Activated T-helper 2 cell treated with anti-CD3 and anti-CD28 coated beads, Interferon-gamma antibody, Interleukin-2, Interleukin-4, amounts not matched to agents 10 μg/mL and 5 μg/mL and 100 μg/mL, durations not matched to agents 14 hours and 24 hours and 36 hours (primary cell): ENCODE measurements around the gene ZNF514. TPM values are rescaled to one million over a fixed set of nuclear protein-coding genes. Genes with fewer than 3 reads are reported as not detected.

Source experiments
- DNase-seq: peaks from one replicate; pipeline ENCODE4 v3.0.0; 2021; ENCODE audit warnings: low spot score
- H3K27ac Mint-ChIP-seq: one replicate; pipeline ENCODE4 v1.8.0; 2021; ENCODE audit warnings: mixed read lengths
- H3K27me3 Mint-ChIP-seq: one replicate; pipeline ENCODE4 v1.8.0; 2021; ENCODE audit warnings: low read depth, mixed read lengths
- H3K36me3 Mint-ChIP-seq: one replicate; pipeline ENCODE4 v1.8.0; 2021; ENCODE audit warnings: low read depth, mixed read lengths
- H3K4me1 Mint-ChIP-seq: one replicate; pipeline ENCODE4 v1.8.0; 2021; ENCODE audit warnings: low read depth, mixed read lengths
- H3K4me3 Mint-ChIP-seq: one replicate; pipeline ENCODE4 v1.8.0; 2021; ENCODE audit warnings: low read depth, mild to moderate bottlenecking, moderate library complexity, mixed read lengths
- H3K9me3 Mint-ChIP-seq: one replicate; pipeline ENCODE4 v1.8.0; 2021; ENCODE audit warnings: mixed read lengths
- intact Hi-C: fragments of 100-400 bp; cut with micrococcal nuclease; formaldehyde crosslinking; loops from one replicate; pipeline ENCODE4 v1.15.1; 2023
- total RNA-seq: library from RNA; stranded (reverse); gene quantifications from 2 replicates; pipeline ENCODE4 v1.2.3, GENCODE V29; 2022

The ZNF514 gene
- total RNA-seq, 1 donor from 2014 or later = 10.4 TPM

DNA sequence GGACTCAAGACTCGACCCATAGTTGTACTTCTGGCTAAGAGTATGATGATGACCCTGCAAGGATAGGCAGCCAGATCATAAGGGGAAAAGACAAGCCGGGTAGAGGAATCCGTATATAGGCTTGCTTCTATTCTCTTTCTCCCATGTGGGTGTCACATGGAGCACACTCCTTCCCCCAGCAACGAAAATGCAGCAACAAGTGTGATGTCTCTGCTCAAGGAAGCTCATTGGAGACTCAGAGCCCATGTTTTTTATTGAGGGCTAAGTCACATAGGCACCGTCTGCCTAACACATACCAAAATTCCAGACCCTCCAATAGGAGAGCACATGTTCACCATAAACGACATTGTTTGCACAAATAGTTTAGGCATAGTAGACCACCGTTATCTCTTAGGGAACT, 12.3 kb upstream of the ZNF514 start:
- intact Hi-C loops = no loop called here
- Mint-ChIP-seq H3K36me3 (peaks cover 10% of the 10 kb centered on the region), H3K9me3 (no peaks in the 10 kb centered on the region), H3K27me3 (no peaks in the 10 kb centered on the region), H3K4me1 (no peaks in the 10 kb centered on the region), H3K4me3 (no peak overlapping the region), H3K27ac (no peak overlapping the region)
- no peak for DNase-seq

DNA sequence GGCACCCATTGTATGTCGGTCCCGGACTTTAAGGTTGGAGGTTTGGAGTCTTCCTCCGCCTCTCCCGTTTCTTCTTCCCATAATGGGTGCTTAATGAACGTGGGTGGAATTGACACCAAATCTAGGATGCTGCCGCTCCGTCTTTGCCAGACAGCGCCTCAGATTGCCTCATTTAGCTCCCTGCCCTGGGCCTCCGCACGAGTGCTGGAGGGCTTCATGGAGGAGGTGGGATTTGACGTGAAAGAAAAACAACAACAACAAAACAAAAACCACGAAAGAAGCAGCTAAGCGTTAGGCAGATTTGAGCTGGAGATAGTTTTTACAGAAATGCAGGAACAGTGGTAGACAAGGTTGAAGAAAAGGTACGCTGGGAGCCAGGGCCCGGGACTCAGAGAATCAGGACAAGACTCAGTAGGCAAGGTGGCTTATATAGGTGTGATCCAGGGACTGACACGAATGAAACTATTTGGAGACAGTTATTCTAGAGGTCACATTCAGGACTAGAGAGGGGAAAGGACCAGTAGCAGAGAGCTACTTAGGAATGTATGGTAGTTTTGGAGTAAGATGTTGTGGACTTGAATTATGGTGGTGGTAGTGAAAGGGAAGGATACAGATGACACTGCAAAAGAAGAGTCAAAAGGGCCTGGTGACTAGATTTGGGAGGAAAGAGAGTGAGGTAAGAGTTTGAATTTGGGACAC, 6.6 kb upstream of the ZNF514 start:
- Mint-ChIP-seq H3K27ac (peak overlapping the region; percentile 93), H3K36me3 (no peaks in the 10 kb centered on the region), H3K9me3 (no peaks in the 10 kb centered on the region), H3K4me1 (peaks cover 19% of the 10 kb centered on the region), H3K27me3 (no peaks in the 10 kb centered on the region), H3K4me3 (peak overlapping the region; percentile 98)
- no peak for DNase-seq
- intact Hi-C loops = loop anchor here (5.0 kb wide), 1 partner anchor 89 kb away; no protein-coding TSS in a partner anchor

- no peaks in the 10 kb centered on the region for H3K9me3 Mint-ChIP-seq
- intact Hi-C loops = loop anchor here (1.0 to 5.0 kb wide), 5 partner anchors 42 to 237 kb away; partner anchors contain the start of genes FAHD2A, MRPS5 and ZNF892
Observed at GRCh38 chr2:95165371-95166064, 5.9 kb upstream of the ZNF514 start, which contains the start of gene ZNF2. TSS of gene ZNF2 (plus strand) at chr2:95165809. CDS start at chr2:95176227, 10,418 bp downstream.

GRCh38 chr2:95165030-95165370, 5.4 kb upstream of the ZNF514 start:
- Mint-ChIP-seq H3K27me3 (no peaks in the 10 kb centered on the region), H3K4me3 (peak overlapping the region; percentile 98), H3K9me3 (no peaks in the 10 kb centered on the region), H3K27ac (peak overlapping the region; percentile 93), H3K36me3 (no peaks in the 10 kb centered on the region), H3K4me1 (peaks cover 21% of the 10 kb centered on the region)
- intact Hi-C loops = loop anchor here (1.0 to 5.0 kb wide), 5 partner anchors 42 to 237 kb away; partner anchors contain the start of genes FAHD2A, MRPS5 and ZNF892
- DNase-seq = no peak

More at GRCh38 chr2:95165371-95166064, 5.9 kb upstream of the ZNF514 start, which contains the start of gene ZNF2:
- Mint-ChIP-seq H3K4me3 (peak within 1 kb of the TSS; percentile 98), H3K27me3 (no peaks in the 10 kb centered on the region), H3K27ac (peak within 1 kb of the TSS; percentile 93), H3K36me3 (no peaks in the 10 kb centered on the region), H3K4me1 (peaks cover 19% of the 10 kb centered on the region)
- DNase-seq = peak; percentile 94

GRCh38 chr2:95158891-95159619, 593 bp downstream of the ZNF514 start:
- H3K4me1 Mint-ChIP-seq = peaks cover 8% of the 10 kb centered on the region
- H3K36me3 Mint-ChIP-seq = peaks cover 31% of the 10 kb centered on the region
- intact Hi-C loops = no loop called here
- no peaks in the 10 kb centered on the region for H3K27me3 Mint-ChIP-seq
- H3K27ac Mint-ChIP-seq = no peak overlapping the region
- peaks cover 21% of the 10 kb centered on the region for H3K9me3 Mint-ChIP-seq
- DNase-seq = no peak
- H3K4me3 Mint-ChIP-seq = peak overlapping the region; percentile 80

GRCh38 chr2:95158441-95158840, 1.2 kb downstream of the ZNF514 start:
- peaks cover 38% of the 10 kb centered on the region for H3K36me3 Mint-ChIP-seq
- H3K4me1 Mint-ChIP-seq = peaks cover 8% of the 10 kb centered on the region
- H3K4me3 Mint-ChIP-seq = peak overlapping the region; percentile 80
- no peaks in the 10 kb centered on the region for H3K27me3 Mint-ChIP-seq
- no peak overlapping the region for H3K27ac Mint-ChIP-seq
- intact Hi-C loops = no loop called here
- H3K9me3 Mint-ChIP-seq = peaks cover 27% of the 10 kb centered on the region
- DNase-seq = no peak

DNA sequence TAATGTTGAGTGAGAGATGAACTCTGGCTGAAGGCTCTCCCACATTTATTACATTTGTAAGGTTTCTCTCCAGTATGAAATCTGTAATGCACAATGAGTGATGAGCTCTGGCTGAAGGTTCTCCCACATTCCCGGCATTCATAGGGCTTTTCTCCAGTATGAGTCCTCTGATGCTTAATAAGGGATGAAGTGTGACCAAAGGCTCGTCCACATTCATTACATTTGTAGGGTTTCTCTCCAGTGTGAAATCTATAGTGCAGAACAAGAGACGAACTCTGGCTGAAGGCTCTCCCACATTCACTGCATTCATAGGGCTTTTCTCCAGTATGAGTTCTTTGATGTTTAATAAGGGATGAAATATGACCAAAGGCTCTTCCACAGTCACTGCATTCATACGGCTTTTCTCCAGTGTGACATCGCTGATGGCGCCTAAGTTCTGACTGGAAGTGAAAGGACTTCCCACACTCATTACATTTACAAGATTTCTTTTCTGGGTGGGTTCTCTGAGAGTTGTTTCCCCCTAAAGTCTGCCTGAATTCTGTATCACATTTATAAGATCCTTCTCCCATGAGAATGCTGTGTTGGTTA, 10.2 kb downstream of the ZNF514 start:
- Mint-ChIP-seq H3K4me1 (no peaks in the 10 kb centered on the region), H3K27ac (no peak overlapping the region), H3K27me3 (no peaks in the 10 kb centered on the region), H3K9me3 (peaks cover 74% of the 10 kb centered on the region), H3K36me3 (peaks cover 65% of the 10 kb centered on the region), H3K4me3 (no peak overlapping the region)
- no peak for DNase-seq
- intact Hi-C loops = no loop called here

GRCh38 chr2:95143838-95144237, 15.8 kb downstream of the ZNF514 start:
- Mint-ChIP-seq H3K27ac (no peak overlapping the region), H3K4me1 (no peaks in the 10 kb centered on the region), H3K27me3 (no peaks in the 10 kb centered on the region), H3K9me3 (peaks cover 72% of the 10 kb centered on the region), H3K4me3 (no peak overlapping the region), H3K36me3 (peaks cover 27% of the 10 kb centered on the region)
- DNase-seq = no peak
- intact Hi-C loops = no loop called here

GRCh38 chr2:95138702-95139101, 20.9 kb downstream of the ZNF514 start:
- Mint-ChIP-seq H3K9me3 (peaks cover 66% of the 10 kb centered on the region), H3K27ac (no peak overlapping the region), H3K36me3 (peaks cover 7% of the 10 kb centered on the region), H3K4me1 (no peaks in the 10 kb centered on the region), H3K4me3 (no peak overlapping the region), H3K27me3 (no peaks in the 10 kb centered on the region)
- intact Hi-C loops = no loop called here
- DNase-seq = no peak

GRCh38 chr2:95122197-95122551, 37.5 kb downstream of the ZNF514 start:
- Mint-ChIP-seq H3K27ac (peak overlapping the region; percentile 46), H3K4me3 (peak overlapping the region; percentile 96), H3K36me3 (peaks cover 38% of the 10 kb centered on the region), H3K9me3 (no peaks in the 10 kb centered on the region), H3K27me3 (no peaks in the 10 kb centered on the region), H3K4me1 (peaks cover 36% of the 10 kb centered on the region)
- intact Hi-C loops = no loop called here
- no peak for DNase-seq

DNA sequence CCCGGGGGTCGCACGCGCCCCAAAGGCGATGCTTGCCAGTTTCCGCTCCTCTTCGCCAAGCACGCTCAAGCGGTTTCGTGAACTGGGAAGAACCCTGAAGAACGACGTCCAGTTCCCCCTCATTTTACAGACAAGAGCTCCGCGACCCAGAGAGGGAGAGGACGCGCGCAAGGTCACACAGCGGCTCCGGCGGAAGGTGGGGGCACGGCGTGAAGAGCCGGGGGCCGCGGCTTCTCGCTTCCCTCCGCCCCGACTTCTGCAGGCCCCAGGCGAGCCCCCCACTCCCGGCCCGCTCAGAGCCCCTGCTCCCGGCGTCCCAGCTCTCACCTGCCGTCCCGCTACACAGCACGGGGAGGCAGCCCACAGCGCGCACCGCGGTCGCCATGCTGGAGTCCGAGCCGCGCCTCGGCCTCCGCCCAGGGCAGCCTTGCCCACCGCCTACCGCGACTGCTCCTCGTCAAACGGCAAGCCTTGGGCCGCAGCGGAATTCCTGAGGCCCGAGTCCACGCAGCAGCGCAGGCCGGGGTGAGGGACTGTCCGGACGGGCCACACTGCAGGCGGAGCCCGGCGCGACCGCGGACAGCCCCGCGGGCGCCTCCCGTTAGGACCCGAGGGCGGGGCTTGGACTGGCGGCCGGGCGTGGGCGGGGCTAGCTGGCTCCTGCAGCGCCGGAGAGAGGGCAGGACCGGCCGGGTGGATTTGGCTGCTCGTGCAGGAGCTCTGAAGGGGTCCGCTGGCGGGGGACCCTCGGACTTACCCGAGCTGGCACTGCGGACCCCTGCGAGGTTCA, 38.0 kb downstream of the ZNF514 start, which contains the start of gene MRPS5:
Gene MRPS5 (minus strand): TSS at position 402 of the 790 bp plus-strand sequence. CDS start 17 bp downstream, at position 385.
- intact Hi-C loops = loop anchor here (1.0 to 2.0 kb wide), 2 partner anchors 43 to 86 kb away; partner anchors contain the start of genes ZNF2 and ZNF892
- Mint-ChIP-seq H3K4me3 (peak within 1 kb of the TSS; percentile 96), H3K4me1 (peaks cover 38% of the 10 kb centered on the region), H3K27me3 (no peaks in the 10 kb centered on the region), H3K27ac (peak within 1 kb of the TSS; percentile 92), H3K36me3 (peaks cover 41% of the 10 kb centered on the region), H3K9me3 (no peaks in the 10 kb centered on the region)
- DNase-seq = peak; percentile 79

- H3K36me3 Mint-ChIP-seq = peaks cover 45% of the 10 kb centered on the region
- H3K4me3 Mint-ChIP-seq = peak overlapping the region; percentile 96
- DNase-seq = no peak
- H3K4me1 Mint-ChIP-seq = peaks cover 38% of the 10 kb centered on the region
- no peaks in the 10 kb centered on the region for H3K27me3 Mint-ChIP-seq
- intact Hi-C loops = loop anchor here (1.0 to 2.0 kb wide), 2 partner anchors 44 to 86 kb away; partner anchors contain the start of genes ZNF2 and ZNF892
- H3K9me3 Mint-ChIP-seq = no peaks in the 10 kb centered on the region
- H3K27ac Mint-ChIP-seq = peak overlapping the region; percentile 92
Observed at GRCh38 chr2:95121093-95121406, 38.6 kb downstream of the ZNF514 start.
